ENCODE results near the gene SMC3. TPM values are rescaled to one million over a fixed set of nuclear protein-coding genes. Genes with fewer than 3 reads are reported as not detected.
"Not testable (repeated sequence)": the region's sequence is repeated elsewhere in the genome, so short reads cannot be mapped to it uniquely, and the experiment has no call there.

SMC3 gene
- total RNA-seq, 1 experiment from 2014 or later = 64.3 TPM

GRCh38 chr10:110531687-110532086, 35.8 kb upstream of the SMC3 start:
- no TSS peak for BruUV-seq (replicated peaks)
- no peaks in the 10 kb centered on the region for H3K36me3 ChIP-seq (ENCODE audit: control insufficient read depth in 1 of 2, insufficient read depth in 2 of 2, low read length in 2 of 2)
- H3K27me3 ChIP-seq (ENCODE audit: insufficient read depth, low read length) = no peaks in the 10 kb centered on the region
- H3K4me1 ChIP-seq (ENCODE audit: control insufficient read depth in 1 of 2, insufficient read depth in 2 of 2, low read length in 2 of 2) = peaks cover 65 to 85% of the 10 kb centered on the region in 2 experiments
- TF ChIP-seq CTCF (IDR thresholded peaks at IDR 0.05 in 2 of 3, conservative IDR thresholded peaks at IDR 0.05 in 1 of 3; ENCODE audit: borderline replicate concordance in 1 of 3, insufficient read depth in 1 of 3, low read depth in 2 of 3, low read length in 2 of 3) (peak in 1 of 3 experiments; percentile 7; a peak in 1 of 6 replicates), TCF7L2 (IDR thresholded peaks at IDR 0.05; ENCODE audit: borderline replicate concordance, extremely low read depth, insufficient read depth, insufficient read length) (no peak)
- DNase-seq (ENCODE audit: low read depth, low spot score) (no peak), ATAC-seq (no peak)
- POLR2A ChIA-PET = interaction anchor here (0.8 to 1.2 kb wide), 3 partner anchors 35 to 235 kb away, joined by 3 to 6 read pairs (median 3); no protein-coding TSS in a partner anchor
- no peak overlapping the region for H2AFZ ChIP-seq (ENCODE audit: low read depth, low read length, poor library complexity, severe bottlenecking)
- no peaks in the 10 kb centered on the region for H3K9me3 ChIP-seq (ENCODE audit: control insufficient read depth in 1 of 2, insufficient read depth in 1 of 2, low read depth in 1 of 2, low read length in 2 of 2)
- H3K27ac ChIP-seq (ENCODE audit: low read depth, low read length) = peak overlapping the region; percentile 76
- H3K9ac ChIP-seq (ENCODE audit: low read length) = peak overlapping the region; percentile 71
- H4K20me1 ChIP-seq (ENCODE audit: insufficient read depth) = no peaks in the 10 kb centered on the region
- peak overlapping the region; percentile 39 to 59 for H3K4me3 ChIP-seq (replicated peaks in 1 of 2; ENCODE audit: low read depth in 1 of 2, low read length in 2 of 2)
- no peaks in the 10 kb centered on the region for H3K9me2 ChIP-seq (ENCODE audit: insufficient read depth)
- peak overlapping the region; percentile 81 for H3K4me2 ChIP-seq (ENCODE audit: low read length)
- intact Hi-C loops (cut with micrococcal nuclease) = loop anchor here (2.0 to 10.0 kb wide), 2 partner anchors 31 to 117 kb away; no protein-coding TSS in a partner anchor
- RAD21 ChIA-PET (ENCODE audit: low non-redundant PET in 1 of 2, low total read pairs in 2 of 2, uncharacterized antibody in 2 of 2, unreplicated experiment in 2 of 2) = interaction anchor here (0.6 to 0.7 kb wide), 2 partner anchors 30 to 182 kb away, joined by 3 to 4 read pairs; no protein-coding TSS in a partner anchor
- peaks cover 26% of the 10 kb centered on the region for H3K79me2 ChIP-seq (ENCODE audit: insufficient read depth, low read length)
- CTCF ChIA-PET = interaction anchor here (1.2 kb wide), 1 partner anchor 13 kb away, joined by 3 read pairs; no protein-coding TSS in a partner anchor

GRCh38 chr10:110532628-110533027, 34.9 kb upstream of the SMC3 start:
- H3K9me2 ChIP-seq (ENCODE audit: insufficient read depth); BruUV-seq (replicated peaks); H2AFZ ChIP-seq (ENCODE audit: low read depth, low read length, poor library complexity, severe bottlenecking); H3K27me3 ChIP-seq (ENCODE audit: insufficient read depth, low read length); H3K36me3 ChIP-seq (ENCODE audit: control insufficient read depth in 1 of 2, insufficient read depth in 2 of 2, low read length in 2 of 2); RAD21 ChIA-PET (ENCODE audit: low non-redundant PET in 1 of 2, low total read pairs in 2 of 2, uncharacterized antibody in 2 of 2, unreplicated experiment in 2 of 2); H4K20me1 ChIP-seq (ENCODE audit: insufficient read depth); ATAC-seq; POLR2A ChIA-PET; DNase-seq (ENCODE audit: low read depth, low spot score); H3K9me3 ChIP-seq (ENCODE audit: control insufficient read depth in 1 of 2, insufficient read depth in 1 of 2, low read depth in 1 of 2, low read length in 2 of 2); H3K4me3 ChIP-seq (replicated peaks in 1 of 2; ENCODE audit: low read depth in 1 of 2, low read length in 2 of 2): not testable (repeated sequence)
- intact Hi-C loops (cut with micrococcal nuclease) = loop anchor here (10.0 kb wide), 1 partner anchor 118 kb away; no protein-coding TSS in a partner anchor
- H3K4me1 ChIP-seq (ENCODE audit: control insufficient read depth in 1 of 2, insufficient read depth in 2 of 2, low read length in 2 of 2) = peaks cover 57 to 78% of the 10 kb centered on the region in 2 experiments
- peak overlapping the region; percentile 76; the same call in 1 of the 2 replicates for H3K27ac ChIP-seq (ENCODE audit: low read depth, low read length)
- peaks cover 18% of the 10 kb centered on the region for H3K79me2 ChIP-seq (ENCODE audit: insufficient read depth, low read length)
- peak overlapping the region; percentile 6; the same call in 1 of the 2 replicates for H3K9ac ChIP-seq (ENCODE audit: low read length)
- H3K4me2 ChIP-seq (ENCODE audit: low read length) = 0 out of 2 replicates have a peak overlapping the region, but pooled peaks have one; percentile 81
- CTCF ChIA-PET = interaction anchor here (2.0 kb wide), 1 partner anchor 14 kb away, joined by 5 read pairs; no protein-coding TSS in a partner anchor

All from HCT116 (cell line).